HepG2 (cell line): ENCODE measurements around the gene MAP3K20. TPM values are rescaled to one million over a fixed set of nuclear protein-coding genes. Genes with fewer than 3 reads are reported as not detected.

Experiments used
- ATAC-seq: fragments of 200-7000 bp; cut with Tn5 transposase; 3 replicates; pipeline ENCODE4 v1.9.1; 2020; ENCODE audit warnings: mild to moderate bottlenecking, moderate library complexity
- BruUV-seq: library from RNA; stranded (reverse); fragments of 400-500 nt; replicated peaks from 2 replicates; lab custom pipeline; 2021; lab: Mats Ljungman, UMichigan
- CTCF ChIA-PET: fragments of 300-600 bp; formaldehyde crosslinking; extraction: SDS; loops from one replicate; lab custom pipeline; 2021; ENCODE audit warnings: low total read pairs, inconsistent platforms, low intra/inter-chr PET ratio; lab: Yijun Ruan, JAX
- POLR2A ChIA-PET: fragments of 350-600 bp; sonication (Branson Sonifier 250); formaldehyde crosslinking; loops from one replicate; lab custom pipeline; 2020; ENCODE audit warnings: antibody characterized with exemption, inconsistent platforms; lab: Yijun Ruan, JAX
- DNase-seq: peaks from one replicate; pipeline ENCODE4 v3.0.0-alpha.2; 2015; ENCODE audit warnings: low spot score
- FAIRE-seq: peaks from 3 replicates; lab custom pipeline; 2011; peaks lifted over from hg19 to GRCh38; lab: Jason Lieb, UNC
- H2AFZ ChIP-seq: one replicate; pipeline ENCODE4 v1.6.1; 2011; ENCODE audit warnings: low read length, inconsistent platforms
- H3K27ac ChIP-seq: fragments of 300-600 bp; 3 replicates; pipeline ENCODE4 v1.8.0; 2011; ENCODE audit warnings: mixed run types, mild to moderate bottlenecking, mixed read lengths, low read length, inconsistent platforms; ENCODE audit not compliant: insufficient read depth; ENCODE audit errors: extremely low read length
- H3K27me3 ChIP-seq, 2 experiments: fragments of 200-600 bp in 1 of 2; 2 replicates in 1 of 2; 3 replicates in 1 of 2; pipeline versions ENCODE4 v1.6.0 to v1.8.0; 2011; ENCODE audit warnings: low read length in 2 of 2, mild to moderate bottlenecking in 2 of 2, moderate library complexity in 2 of 2, inconsistent platforms in 1 of 2; ENCODE audit not compliant: insufficient read depth in 2 of 2, control insufficient read depth in 1 of 2
- H3K36me3 ChIP-seq, 2 experiments: fragments of 200-600 bp in 1 of 2; replicated peaks in 1 of 2; 2 replicates in 1 of 2; 3 replicates in 1 of 2; pipeline versions ENCODE4 v1.5.1 to v1.8.0; 2011; ENCODE audit warnings: low read length in 2 of 2, inconsistent platforms in 1 of 2; ENCODE audit not compliant: insufficient read depth in 2 of 2, control insufficient read depth in 1 of 2
- H3K4me1 ChIP-seq: 2 replicates; pipeline ENCODE4 v1.5.1; 2012; ENCODE audit warnings: low read length, inconsistent platforms; ENCODE audit not compliant: insufficient read depth
- H3K4me2 ChIP-seq: 2 replicates; pipeline ENCODE4 v1.6.0; 2011; ENCODE audit warnings: low read depth, low read length, inconsistent platforms
- H3K4me3 ChIP-seq, 3 experiments: fragments of 200-600 bp in 1 of 3; sonication (generic), shearing (Covaris generic) in 1 of 3; replicated peaks in 1 of 3; 2 replicates each; pipeline ENCODE4 v1.5.1; 2011 to 2016; ENCODE audit warnings: low read length in 3 of 3, inconsistent platforms in 2 of 3, low read depth in 2 of 3, mild to moderate bottlenecking in 2 of 3, control low read depth in 1 of 3, mixed read lengths in 1 of 3; ENCODE audit not compliant: insufficient read depth in 1 of 3
- H3K79me2 ChIP-seq: one replicate; pipeline ENCODE4 v1.6.1; 2011; ENCODE audit warnings: low read length, inconsistent platforms; ENCODE audit not compliant: insufficient read depth
- H3K9ac ChIP-seq: 2 replicates; pipeline ENCODE4 v1.6.0; 2011; ENCODE audit warnings: mild to moderate bottlenecking, low read depth, low read length, inconsistent platforms; ENCODE audit not compliant: insufficient read depth
- H3K9me3 ChIP-seq: 2 replicates; pipeline ENCODE4 v1.5.1; 2012; ENCODE audit warnings: mild to moderate bottlenecking, low read length
- H4K20me1 ChIP-seq: 2 replicates; pipeline ENCODE4 v1.6.0; 2011; ENCODE audit warnings: inconsistent platforms, mild to moderate bottlenecking, low read length, moderate library complexity; ENCODE audit not compliant: insufficient read depth
- CC2D1A ChIP-seq: sonication (generic); formaldehyde crosslinking; IDR thresholded peaks from 2 replicates; pipeline ENCODE4 v1.8.1; 2023; ENCODE audit warnings: mild to moderate bottlenecking, missing genetic modification reagents
- E2F5 ChIP-seq: sonication (generic); formaldehyde crosslinking; conservative IDR thresholded peaks from 2 replicates; pipeline ENCODE4 v1.4.0; 2020; ENCODE audit warnings: missing genetic modification reagents
- HNF4G ChIP-seq, 2 experiments: sonication (generic) in 1 of 2; formaldehyde crosslinking in 1 of 2; IDR thresholded peaks; 2 replicates each; pipeline versions ENCODE4 v1.4.0 to v1.6.1; 2011 to 2020; ENCODE audit warnings: borderline replicate concordance in 2 of 2, low read depth in 2 of 2, mild to moderate bottlenecking in 2 of 2, low read length in 1 of 2, missing genetic modification reagents in 1 of 2, moderate library complexity in 1 of 2
- KDM1A ChIP-seq: IDR thresholded peaks from 2 replicates; pipeline ENCODE4 v1.6.1; 2016; ENCODE audit warnings: missing compliant biosample characterization
- KDM2A ChIP-seq: sonication (generic); formaldehyde crosslinking; IDR thresholded peaks from 2 replicates; pipeline ENCODE4 v1.4.0; 2020; ENCODE audit warnings: low read depth, missing genetic modification reagents, borderline replicate concordance
- KDM6A ChIP-seq: IDR thresholded peaks from 2 replicates; pipeline ENCODE4 v1.6.1; 2016; ENCODE audit warnings: low read depth
- KLF11 ChIP-seq: IDR thresholded peaks from 2 replicates; pipeline ENCODE4 v1.6.1; 2016; ENCODE audit warnings: missing compliant biosample characterization
- KMT2B ChIP-seq: IDR thresholded peaks from 2 replicates; pipeline ENCODE4 v1.6.1; 2016; ENCODE audit warnings: missing genetic modification reagents, missing compliant biosample characterization
- NFATC3 ChIP-seq: sonication (generic); formaldehyde crosslinking; IDR thresholded peaks from 2 replicates; pipeline ENCODE4 v1.5.1; 2020; ENCODE audit warnings: mild to moderate bottlenecking, missing genetic modification reagents
- RCOR2 ChIP-seq: IDR thresholded peaks from 2 replicates; pipeline ENCODE4 v1.6.1; 2016; ENCODE audit warnings: missing biosample characterization, missing genetic modification reagents
- STAG1 ChIP-seq: sonication (generic); formaldehyde crosslinking; IDR thresholded peaks from 2 replicates; pipeline ENCODE4 v1.4.0; 2020; ENCODE audit warnings: missing genetic modification reagents
- TP53 ChIP-seq: sonication (generic); formaldehyde crosslinking; conservative IDR thresholded peaks from 2 replicates; pipeline ENCODE4 v1.4.0; 2020; ENCODE audit warnings: missing genetic modification reagents
- ZBTB46 ChIP-seq: sonication (generic); formaldehyde crosslinking; IDR thresholded peaks from 2 replicates; pipeline ENCODE4 v1.4.0; 2020; ENCODE audit warnings: mild to moderate bottlenecking, missing genetic modification reagents, borderline replicate concordance
- ZNF207 ChIP-seq: fragments of 450-650 bp; IDR thresholded peaks from 2 replicates; pipeline ENCODE4 v1.6.1; 2016; ENCODE audit warnings: antibody characterized with exemption, borderline replicate concordance
- ZNF260 ChIP-seq: sonication (generic); formaldehyde crosslinking; IDR thresholded peaks from 2 replicates; pipeline ENCODE4 v1.4.0; 2020; ENCODE audit warnings: missing genetic modification reagents, low read depth, mild to moderate bottlenecking, borderline replicate concordance
- ZNF383 ChIP-seq: sonication (generic); formaldehyde crosslinking; IDR thresholded peaks from 2 replicates; pipeline ENCODE4 v1.4.0; 2020; ENCODE audit warnings: missing genetic modification reagents, mild to moderate bottlenecking, borderline replicate concordance
- ZNF605 ChIP-seq: sonication (generic); formaldehyde crosslinking; IDR thresholded peaks from 2 replicates; pipeline ENCODE4 v1.8.0; 2022; ENCODE audit warnings: mild to moderate bottlenecking, missing genetic modification reagents
- ZZZ3 ChIP-seq: sonication (generic); formaldehyde crosslinking; IDR thresholded peaks from 2 replicates; pipeline ENCODE4 v1.4.0; 2020; ENCODE audit warnings: missing genetic modification reagents, mild to moderate bottlenecking, borderline replicate concordance
- WGBS: methylation state at CpG from one replicate; pipeline ENCODE4 v1.1.6; 2017; ENCODE audit warnings: low lambda C conversion rate; 5-methylcytosine and 5-hydroxymethylcytosine counted together
- in situ Hi-C: cut with HindIII; loops from 2 replicates; pipeline ENCODE4 v1.10.0; 2017; ENCODE audit warnings: low pct_unique_long_range_greater_than_20kb; ENCODE audit not compliant: extremely low pct_ligation_motif_present
- intact Hi-C: fragments of 100-400 bp; cut with micrococcal nuclease; formaldehyde crosslinking; loops from one replicate; pipeline ENCODE4 v1.10.0; 2022; ENCODE audit not compliant: unreplicated experiment
- polyA plus RNA-seq, 8 experiments: library from polyadenylated mRNA; depleted of rRNA in 3 of 8; stranded (reverse) in 7 of 8; unstranded in 1 of 8; fragments of >200 nt; fragmentation: Illumina TruSeq in 4 of 8; extraction: Trizol in 4 of 8; gene quantifications; 2 replicates each; pipeline versions ENCODE4 v1.2.1 to v1.2.3, GENCODE V29; 2011 to 2016; ENCODE audit warnings: low read depth in 4 of 8, missing spikeins in 1 of 8, mixed read lengths in 1 of 8; ENCODE audit not compliant: insufficient read depth in 1 of 8
- total RNA-seq, 5 experiments: library from RNA; depleted of rRNA; stranded (reverse); fragments of >200 nt; fragmentation: Illumina TruSeq; extraction: Trizol; gene quantifications; 2 replicates each; pipeline ENCODE4 v1.2.3, GENCODE V29; 2016; ENCODE audit warnings: low read depth in 1 of 5
- TF ChIP-seq, protein P1 (sequence below): IDR thresholded peaks from 2 replicates; pipeline ENCODE4 v1.6.1; 2016; ENCODE audit warnings: low read depth, control low read depth
- TF ChIP-seq, protein P2 (sequence below): sonication (generic); formaldehyde crosslinking; IDR thresholded peaks from 2 replicates; pipeline ENCODE4 v1.4.0; 2020; ENCODE audit warnings: missing genetic modification reagents, low read depth, mild to moderate bottlenecking, borderline replicate concordance

The MAP3K20 gene
- total and polyA plus RNA-seq, 2 of the 13 experiments (the other 11 are each of a cell fraction or from before 2014, with no cell fraction given), result 5.2 to 13.5 TPM

GRCh38 chr2:173286153-173286809 lies 210.6 kb downstream of the MAP3K20 start (continued):
- no peak for TF ChIP-seq ZBTB46
- no peak for TF ChIP-seq STAG1
- no peak for TF ChIP-seq RCOR2 (CRISPR knock-in tag)
- TF ChIP-seq, protein P1, sequence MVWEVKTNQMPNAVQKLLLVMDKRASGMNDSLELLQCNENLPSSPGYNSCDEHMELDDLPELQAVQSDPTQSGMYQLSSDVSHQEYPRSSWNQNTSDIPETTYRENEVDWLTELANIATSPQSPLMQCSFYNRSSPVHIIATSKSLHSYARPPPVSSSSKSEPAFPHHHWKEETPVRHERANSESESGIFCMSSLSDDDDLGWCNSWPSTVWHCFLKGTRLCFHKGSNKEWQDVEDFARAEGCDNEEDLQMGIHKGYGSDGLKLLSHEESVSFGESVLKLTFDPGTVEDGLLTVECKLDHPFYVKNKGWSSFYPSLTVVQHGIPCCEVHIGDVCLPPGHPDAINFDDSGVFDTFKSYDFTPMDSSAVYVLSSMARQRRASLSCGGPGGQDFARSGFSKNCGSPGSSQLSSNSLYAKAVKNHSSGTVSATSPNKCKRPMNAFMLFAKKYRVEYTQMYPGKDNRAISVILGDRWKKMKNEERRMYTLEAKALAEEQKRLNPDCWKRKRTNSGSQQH (CRISPR knock-in tag), result no peak
- no peak for TF ChIP-seq KDM1A (CRISPR knock-in tag)
- no peak for TF ChIP-seq TP53
- no peak for TF ChIP-seq KLF11 (CRISPR knock-in tag)

GRCh38 chr2:173287594-173287993 lies 211.9 kb downstream of the MAP3K20 start:
- peaks cover 0 to 1% of the 10 kb centered on the region in 2 experiments; a peak in 1 of 5 replicates for H3K27me3 ChIP-seq
- no peak for ATAC-seq
- intact Hi-C loops, result no loop called here
- TF ChIP-seq KDM6A (no peak), NFATC3 (no peak), ZZZ3 (CRISPR knock-in tag) (no peak), CC2D1A (CRISPR knock-in tag) (no peak), KDM2A (CRISPR knock-in tag) (no peak), E2F5 (CRISPR knock-in tag) (no peak), ZNF260 (no peak), ZNF207 (no peak), KDM1A (CRISPR knock-in tag) (no peak), HNF4G (IDR thresholded peaks at IDR 0.05; ENCODE audit: borderline replicate concordance, low read depth, low read length) (no peak), HNF4G (CRISPR knock-in tag; IDR thresholded peaks at IDR 0.05; ENCODE audit: borderline replicate concordance, low read depth) (no peak), ZNF383 (CRISPR knock-in tag) (no peak), KMT2B (CRISPR knock-in tag) (no peak), ZNF605 (CRISPR knock-in tag) (no peak)
- TF ChIP-seq, protein P2, sequence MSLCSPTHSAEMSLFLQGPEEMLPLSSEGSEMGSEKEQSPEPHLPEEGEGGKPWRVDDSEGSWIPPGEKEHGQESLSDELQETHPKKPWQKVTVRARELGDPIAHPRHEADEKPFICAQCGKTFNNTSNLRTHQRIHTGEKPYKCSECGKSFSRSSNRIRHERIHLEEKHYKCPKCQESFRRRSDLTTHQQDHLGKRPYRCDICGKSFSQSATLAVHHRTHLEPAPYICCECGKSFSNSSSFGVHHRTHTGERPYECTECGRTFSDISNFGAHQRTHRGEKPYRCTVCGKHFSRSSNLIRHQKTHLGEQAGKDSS, result no peak

More at GRCh38 chr2:173287594-173287993, 211.9 kb downstream of the MAP3K20 start:
- no peaks in the 10 kb centered on the region for H3K4me1 ChIP-seq
- H3K4me3 ChIP-seq, result no peak overlapping the region
- in situ Hi-C loops, result no loop called here
- H3K36me3 ChIP-seq, result no peaks in the 10 kb centered on the region
- no peak overlapping the region for H3K9ac ChIP-seq
- FAIRE-seq (no peak), DNase-seq (no peak)
- no peaks in the 10 kb centered on the region for H3K9me3 ChIP-seq
- ChIA-PET POLR2A (no interaction called here), CTCF (no interaction called here)
- 37% methylated on average over 2 of the region's 2 CpGs for WGBS
- no peak overlapping the region for H3K27ac ChIP-seq
- H2AFZ ChIP-seq, result no peak overlapping the region
- BruUV-seq, result no TSS peak
- H3K79me2 ChIP-seq, result no peaks in the 10 kb centered on the region
- no peak overlapping the region for H3K4me2 ChIP-seq
- H4K20me1 ChIP-seq, result no peaks in the 10 kb centered on the region
